H9 (cell line): Measurements from ENCODE around the gene ERFL. TPM values are rescaled to one million over a fixed set of nuclear protein-coding genes. Genes with fewer than 3 reads are reported as not detected.
A peak's percentile ranks its signal among the peaks of the same experiment; 100 is the strongest.

Experiments
- DNase-seq: peaks from one replicate; pipeline ENCODE4 v3.0.0-alpha.2; 2017
- H2AFZ ChIP-seq: one replicate; pipeline ENCODE4 v1.6.1; 2013; ENCODE audit warnings: mild to moderate bottlenecking, low read length, control low read depth, moderate library complexity
- H2AK5ac ChIP-seq: 2 replicates; pipeline ENCODE4 v1.6.1; 2013; ENCODE audit warnings: low read length, control low read depth, mixed read lengths; ENCODE audit not compliant: insufficient read length
- H2BK120ac ChIP-seq: one replicate; pipeline ENCODE4 v1.6.1; 2013; ENCODE audit warnings: low read depth, mild to moderate bottlenecking, low read length, control low read depth, inconsistent platforms; ENCODE audit not compliant: poor library complexity, severe bottlenecking
- H2BK12ac ChIP-seq: 2 replicates; pipeline ENCODE4 v1.6.1; 2013; ENCODE audit warnings: low read length, control low read depth, mixed read lengths, low read depth; ENCODE audit not compliant: insufficient read length
- H2BK15ac ChIP-seq: 2 replicates; pipeline ENCODE4 v1.6.1; 2013; ENCODE audit warnings: low read depth, low read length, control low read depth
- H2BK20ac ChIP-seq: one replicate; pipeline ENCODE4 v1.6.1; 2013; ENCODE audit warnings: low read depth, mild to moderate bottlenecking, low read length, control low read depth, inconsistent platforms; ENCODE audit not compliant: poor library complexity, severe bottlenecking
- H2BK5ac ChIP-seq: 2 replicates; pipeline ENCODE4 v1.6.1; 2013; ENCODE audit warnings: low read length, control low read depth, mixed read lengths; ENCODE audit not compliant: insufficient read length
- H3K14ac ChIP-seq: 2 replicates; pipeline ENCODE4 v1.6.1; 2013; ENCODE audit warnings: low read length, control low read depth; ENCODE audit not compliant: insufficient read depth
- H3K18ac ChIP-seq: 2 replicates; pipeline ENCODE4 v1.6.1; 2013; ENCODE audit warnings: low read depth, mild to moderate bottlenecking, mixed read lengths, low read length, control low read depth; ENCODE audit not compliant: insufficient read length
- H3K23ac ChIP-seq: 2 replicates; pipeline ENCODE4 v1.6.1; 2013; ENCODE audit warnings: low read length, control low read depth, mixed read lengths, low read depth; ENCODE audit not compliant: insufficient read length
- H3K23me2 ChIP-seq: 2 replicates; pipeline ENCODE4 v1.6.1; 2013; ENCODE audit warnings: low read depth, mild to moderate bottlenecking, mixed read lengths, low read length, control low read depth; ENCODE audit not compliant: insufficient read length, poor library complexity, severe bottlenecking
- H3K27ac ChIP-seq: 2 replicates; pipeline ENCODE4 v1.5.1; 2013; ENCODE audit warnings: low read length, control low read depth, mixed read lengths, low read depth; ENCODE audit not compliant: insufficient read length
- H3K27me3 ChIP-seq: 2 replicates; pipeline ENCODE4 v1.6.1; 2013; ENCODE audit warnings: low read length, control low read depth, inconsistent platforms; ENCODE audit not compliant: insufficient read depth
- H3K4ac ChIP-seq: 2 replicates; pipeline ENCODE4 v1.6.1; 2013; ENCODE audit warnings: low read depth, mild to moderate bottlenecking, control low read depth, inconsistent platforms, low read length, moderate library complexity
- H3K4me1 ChIP-seq: 2 replicates; pipeline ENCODE4 v1.6.1; 2013; ENCODE audit warnings: low read length, control low read depth, inconsistent platforms; ENCODE audit not compliant: insufficient read depth
- H3K4me2 ChIP-seq: 2 replicates; pipeline ENCODE4 v1.6.1; 2013; ENCODE audit warnings: low read length, control low read depth, mixed read lengths; ENCODE audit not compliant: insufficient read length, insufficient read depth
- H3K56ac ChIP-seq: 2 replicates; pipeline ENCODE4 v1.6.1; 2013; ENCODE audit warnings: low read depth, mild to moderate bottlenecking, mixed read lengths, low read length, control low read depth; ENCODE audit not compliant: insufficient read length
- H3K79me1 ChIP-seq: 2 replicates; pipeline ENCODE4 v1.6.1; 2013; ENCODE audit warnings: low read depth, mild to moderate bottlenecking, moderate library complexity, low read length, control low read depth, inconsistent platforms; ENCODE audit not compliant: insufficient read depth, poor library complexity, severe bottlenecking
- H3K79me2 ChIP-seq: 2 replicates; pipeline ENCODE4 v1.6.1; 2013; ENCODE audit warnings: low read length, control low read depth, inconsistent platforms; ENCODE audit not compliant: insufficient read depth
- H3K9ac ChIP-seq: 2 replicates; pipeline ENCODE4 v1.6.1; 2013; ENCODE audit warnings: low read length, control low read depth, mixed read lengths; ENCODE audit not compliant: insufficient read length; ENCODE audit errors: extremely low read depth
- H3K9me3 ChIP-seq: one replicate; pipeline ENCODE4 v1.6.1; 2013; ENCODE audit warnings: low read depth, low read length, inconsistent platforms; ENCODE audit not compliant: control insufficient read depth
- H3T11ph ChIP-seq: one replicate; pipeline ENCODE4 v1.6.1; 2013; ENCODE audit warnings: mild to moderate bottlenecking, low read length, control low read depth, inconsistent platforms
- H4K20me1 ChIP-seq: one replicate; pipeline ENCODE4 v1.6.1; 2013; ENCODE audit not compliant: control insufficient read depth, insufficient read length, insufficient read depth
- H4K5ac ChIP-seq: 2 replicates; pipeline ENCODE4 v1.6.1; 2013; ENCODE audit warnings: low read depth, mild to moderate bottlenecking, mixed read lengths, low read length, control low read depth; ENCODE audit not compliant: insufficient read length
- H4K8ac ChIP-seq: replicated peaks from 2 replicates; pipeline ENCODE4 v1.6.1; 2013; ENCODE audit warnings: low read length, control low read depth, mixed read lengths, low read depth; ENCODE audit not compliant: insufficient read length
- H4K91ac ChIP-seq: 2 replicates; pipeline ENCODE4 v1.6.1; 2013; ENCODE audit warnings: low read depth, mild to moderate bottlenecking, moderate library complexity, mixed read lengths, low read length, control low read depth; ENCODE audit not compliant: insufficient read length
- H3K27ac Mint-ChIP-seq, 3 experiments: 2 replicates in 2 of 3; 3 replicates in 1 of 3; pipeline ENCODE4 v1.8.0; 2020 to 2021; ENCODE audit warnings: mixed read lengths in 3 of 3, mild to moderate bottlenecking in 1 of 3, moderate library complexity in 1 of 3
- H3K27me3 Mint-ChIP-seq: 2 replicates; pipeline ENCODE4 v1.8.0; 2021; ENCODE audit warnings: low read depth, mild to moderate bottlenecking, moderate library complexity, mixed read lengths
- H3K36me3 Mint-ChIP-seq, 3 experiments: 2 replicates in 2 of 3; 3 replicates in 1 of 3; pipeline ENCODE4 v1.8.0; 2020 to 2021; ENCODE audit warnings: low read depth in 3 of 3, mixed read lengths in 3 of 3; ENCODE audit not compliant: insufficient read depth in 1 of 3
- H3K4me1 Mint-ChIP-seq, 2 experiments: 2 replicates each; pipeline ENCODE4 v1.8.0; 2020; ENCODE audit warnings: mixed read lengths in 2 of 2
- H3K4me3 Mint-ChIP-seq, 2 experiments: 2 replicates in 1 of 2; 3 replicates in 1 of 2; pipeline ENCODE4 v1.8.0; 2020 to 2021; ENCODE audit warnings: mild to moderate bottlenecking in 2 of 2, mixed read lengths in 2 of 2, moderate library complexity in 1 of 2
- H3K9me3 Mint-ChIP-seq, 2 experiments: 2 replicates in 1 of 2; 3 replicates in 1 of 2; pipeline ENCODE4 v1.8.0; 2020; ENCODE audit warnings: mild to moderate bottlenecking in 2 of 2, mixed read lengths in 2 of 2, moderate library complexity in 1 of 2
- WGBS: extraction: QIAGEN DNeasy Blood & Tissue Kit; methylation state at CpG from one replicate; pipeline ENCODE4 v1.1.7; 2013; ENCODE audit warnings: missing lambda C conversion rate, low lambda C conversion rate, mixed read lengths; ENCODE audit not compliant: insufficient read length; ENCODE audit errors: extremely low coverage; 5-methylcytosine and 5-hydroxymethylcytosine counted together
- total RNA-seq: library from RNA; stranded (reverse); gene quantifications from 2 replicates; pipeline ENCODE4 v1.2.1, GENCODE V29; 2021
- TF ChIP-seq, protein P1 (sequence below): fragments of 200-600 bp; sonication (generic); conservative IDR thresholded peaks from 3 replicates; pipeline ENCODE4 v1.8.0; 2021; ENCODE audit warnings: antibody characterized with exemption, mild to moderate bottlenecking

Gene ERFL
- total RNA-seq, 1 experiment from 2014 or later: 0.22 TPM

DNA sequence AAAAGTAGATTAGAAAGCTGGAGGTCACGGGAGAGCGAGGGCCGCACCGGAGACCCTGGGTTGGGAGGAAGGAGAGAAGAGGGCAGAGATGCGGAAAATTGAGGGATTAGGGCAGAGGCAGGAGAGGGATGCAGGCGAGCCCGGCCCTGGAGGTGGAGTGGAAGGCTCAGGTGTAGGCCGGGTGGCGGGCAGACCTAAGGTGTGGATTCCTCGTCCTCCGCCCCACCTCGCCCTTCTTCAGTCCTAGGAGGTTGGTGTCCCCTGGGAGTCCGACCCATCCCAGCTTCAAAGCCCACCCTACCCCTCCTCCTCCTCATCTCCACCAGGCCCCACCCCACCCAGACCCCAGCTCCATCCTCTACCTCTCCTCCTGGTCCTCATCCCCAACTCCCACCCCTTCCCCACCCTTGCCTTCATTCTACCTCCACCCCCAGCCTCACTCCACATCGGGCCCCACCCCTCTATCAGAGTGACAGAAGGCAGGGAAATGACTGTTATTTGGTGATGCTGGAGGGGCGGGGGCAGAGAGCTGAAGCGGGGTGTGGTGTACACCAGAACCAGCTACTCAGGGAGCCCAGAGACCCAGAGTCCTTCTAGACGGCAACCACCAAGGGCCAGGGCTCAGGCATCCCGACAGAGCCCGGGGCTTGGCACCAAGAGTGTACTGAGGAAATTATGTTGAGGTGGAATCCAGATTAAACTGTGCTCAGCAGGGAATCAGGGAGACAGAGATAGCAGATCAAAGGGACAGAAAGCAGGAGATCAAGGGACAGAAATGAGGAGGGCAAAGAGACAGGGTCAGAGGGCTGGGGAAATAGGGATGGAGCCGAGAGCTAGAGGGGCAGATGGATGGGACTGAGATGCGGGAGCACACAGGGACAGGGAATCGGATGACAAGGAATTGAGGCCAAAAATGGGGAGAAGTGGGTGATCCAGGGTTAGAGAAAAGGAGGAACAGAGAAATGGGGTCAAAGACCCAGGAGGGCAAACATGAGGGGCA lies 6.4 kb downstream of the ERFL start:
- H3K27me3 Mint-ChIP-seq: peaks cover 16% of the 10 kb centered on the region
- no peaks in the 10 kb centered on the region for H3K79me1 ChIP-seq
- no peak overlapping the region for H2BK15ac ChIP-seq
- H4K20me1 ChIP-seq: peaks cover 5% of the 10 kb centered on the region
- no peak overlapping the region for H3T11ph ChIP-seq
- H3K9me3 Mint-ChIP-seq: no peaks in the 10 kb centered on the region; a peak in 2 of 5 replicates
- H3K56ac ChIP-seq: no peak overlapping the region
- DNase-seq: no peak
- no peak overlapping the region for H4K91ac ChIP-seq
- H3K23me2 ChIP-seq: no peaks in the 10 kb centered on the region
- no peak overlapping the region for H4K8ac ChIP-seq
- no peaks in the 10 kb centered on the region for H3K79me2 ChIP-seq
- H3K4me2 ChIP-seq: peak overlapping the region; percentile 51
- H3K4me1 ChIP-seq: no peaks in the 10 kb centered on the region; the same call in 1 of the 2 replicates
- no peak overlapping the region for H3K14ac ChIP-seq
- WGBS: no CpG with 5 or more reads among the region's 22 CpGs
- H3K27ac Mint-ChIP-seq: no peak overlapping the region
- no peak overlapping the region for H2AK5ac ChIP-seq
- peak overlapping the region in 1 of 2 experiments; percentile 70; a peak in 3 of 5 replicates for H3K4me3 Mint-ChIP-seq
- no peaks in the 10 kb centered on the region for H3K9me3 ChIP-seq
- H3K18ac ChIP-seq: no peak overlapping the region
- no peak overlapping the region for H3K23ac ChIP-seq
- H2BK120ac ChIP-seq: no peak overlapping the region
- no peak overlapping the region for H3K4ac ChIP-seq
- H3K9ac ChIP-seq: no peak overlapping the region
- H3K27ac ChIP-seq: no peak overlapping the region
- no peak overlapping the region for H4K5ac ChIP-seq
- no peak overlapping the region for H2BK5ac ChIP-seq
- no peak overlapping the region for H2BK20ac ChIP-seq
- no peaks in the 10 kb centered on the region for H3K36me3 Mint-ChIP-seq
- H3K27me3 ChIP-seq: peaks cover 92% of the 10 kb centered on the region
- TF ChIP-seq, protein P1, sequence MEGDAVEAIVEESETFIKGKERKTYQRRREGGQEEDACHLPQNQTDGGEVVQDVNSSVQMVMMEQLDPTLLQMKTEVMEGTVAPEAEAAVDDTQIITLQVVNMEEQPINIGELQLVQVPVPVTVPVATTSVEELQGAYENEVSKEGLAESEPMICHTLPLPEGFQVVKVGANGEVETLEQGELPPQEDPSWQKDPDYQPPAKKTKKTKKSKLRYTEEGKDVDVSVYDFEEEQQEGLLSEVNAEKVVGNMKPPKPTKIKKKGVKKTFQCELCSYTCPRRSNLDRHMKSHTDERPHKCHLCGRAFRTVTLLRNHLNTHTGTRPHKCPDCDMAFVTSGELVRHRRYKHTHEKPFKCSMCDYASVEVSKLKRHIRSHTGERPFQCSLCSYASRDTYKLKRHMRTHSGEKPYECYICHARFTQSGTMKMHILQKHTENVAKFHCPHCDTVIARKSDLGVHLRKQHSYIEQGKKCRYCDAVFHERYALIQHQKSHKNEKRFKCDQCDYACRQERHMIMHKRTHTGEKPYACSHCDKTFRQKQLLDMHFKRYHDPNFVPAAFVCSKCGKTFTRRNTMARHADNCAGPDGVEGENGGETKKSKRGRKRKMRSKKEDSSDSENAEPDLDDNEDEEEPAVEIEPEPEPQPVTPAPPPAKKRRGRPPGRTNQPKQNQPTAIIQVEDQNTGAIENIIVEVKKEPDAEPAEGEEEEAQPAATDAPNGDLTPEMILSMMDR: no peak
- H2BK12ac ChIP-seq: no peak overlapping the region
- no peak overlapping the region for H2AFZ ChIP-seq
- peaks cover 0 to 14% of the 10 kb centered on the region in 2 experiments; a peak in 2 of 4 replicates for H3K4me1 Mint-ChIP-seq
